ENCODE data around the gene SIGLEC1.

The SIGLEC1 gene

GRCh38 chr20:3749087-3749688 is 36.8 kb upstream of the SIGLEC1 start:
- H3K4me3 ChIP-seq = no peak overlapping the region
- H3K27ac ChIP-seq = no peak overlapping the region
- H3K9ac ChIP-seq (ENCODE audit: insufficient read length) = no peak overlapping the region
- no peak for DNase-seq (ENCODE audit: low read depth, low spot score)
- no peak for TF ChIP-seq FOXP2 (optimal IDR thresholded peaks at IDR 0.05; ENCODE audit: control extremely low read depth, extremely low read length, insufficient read depth)
- no peak for TF ChIP-seq EZH2 (IDR thresholded peaks at IDR 0.05)
- no peaks in the 10 kb centered on the region for H3K9me3 ChIP-seq (ENCODE audit: low read depth, low read length)
- no peaks in the 10 kb centered on the region; the same call in 1 of the 2 replicates for H3K36me3 ChIP-seq (ENCODE audit: insufficient read depth, low read length)

- TF ChIP-seq POLR2AphosphoS5 (IDR thresholded peaks at IDR 0.05; ENCODE audit: borderline replicate concordance, low read depth, low read length) (no peak), EZH2 (IDR thresholded peaks at IDR 0.05) (no peak), FOXP2 (optimal IDR thresholded peaks at IDR 0.05; ENCODE audit: control extremely low read depth, extremely low read length, insufficient read depth) (no peak)
- H3K4me3 ChIP-seq = no peak overlapping the region
- no peak overlapping the region for H3K27ac ChIP-seq
- no peak for DNase-seq (ENCODE audit: low read depth, low spot score)
- no peaks in the 10 kb centered on the region for H3K36me3 ChIP-seq (ENCODE audit: insufficient read depth, low read length)
- H3K9me3 ChIP-seq (ENCODE audit: low read depth, low read length) = no peaks in the 10 kb centered on the region
- H3K9ac ChIP-seq (ENCODE audit: insufficient read length) = no peak overlapping the region
Observed at GRCh38 chr20:3748073-3748472, 35.7 kb upstream of the SIGLEC1 start.

GRCh38 chr20:3747471-3747870 is 35.1 kb upstream of the SIGLEC1 start:
- Histone ChIP-seq H3K4me3 (no peak overlapping the region), H3K9me3 (ENCODE audit: low read depth, low read length) (no peaks in the 10 kb centered on the region), H3K36me3 (ENCODE audit: insufficient read depth, low read length) (no peaks in the 10 kb centered on the region), H3K27ac (no peak overlapping the region), H3K9ac (ENCODE audit: insufficient read length) (no peak overlapping the region)
- TF ChIP-seq FOXP2 (optimal IDR thresholded peaks at IDR 0.05; ENCODE audit: control extremely low read depth, extremely low read length, insufficient read depth) (no peak), EZH2 (IDR thresholded peaks at IDR 0.05) (no peak), POLR2AphosphoS5 (IDR thresholded peaks at IDR 0.05; ENCODE audit: borderline replicate concordance, low read depth, low read length) (no peak)
- no peak for DNase-seq (ENCODE audit: low read depth, low spot score)

GRCh38 chr20:3745686-3746173 is 33.3 kb upstream of the SIGLEC1 start:
- no peak overlapping the region for H3K27ac ChIP-seq
- no peaks in the 10 kb centered on the region for H3K36me3 ChIP-seq (ENCODE audit: insufficient read depth, low read length)
- no peaks in the 10 kb centered on the region for H3K9me3 ChIP-seq (ENCODE audit: low read depth, low read length)
- no peak overlapping the region for H3K4me3 ChIP-seq
- no peak overlapping the region for H3K9ac ChIP-seq (ENCODE audit: insufficient read length)
- DNase-seq (ENCODE audit: low read depth, low spot score) = no peak
- TF ChIP-seq EZH2 (IDR thresholded peaks at IDR 0.05) (no peak), POLR2AphosphoS5 (IDR thresholded peaks at IDR 0.05; ENCODE audit: borderline replicate concordance, low read depth, low read length) (no peak), FOXP2 (optimal IDR thresholded peaks at IDR 0.05; ENCODE audit: control extremely low read depth, extremely low read length, insufficient read depth) (no peak)

GRCh38 chr20:3744806-3745685 is 32.6 kb upstream of the SIGLEC1 start:
- peak; percentile 42 for DNase-seq (ENCODE audit: low read depth, low spot score)
- TF ChIP-seq EZH2 (IDR thresholded peaks at IDR 0.05) (no peak), FOXP2 (optimal IDR thresholded peaks at IDR 0.05; ENCODE audit: control extremely low read depth, extremely low read length, insufficient read depth) (no peak), POLR2AphosphoS5 (IDR thresholded peaks at IDR 0.05; ENCODE audit: borderline replicate concordance, low read depth, low read length) (no peak)
- Histone ChIP-seq H3K9me3 (ENCODE audit: low read depth, low read length) (no peaks in the 10 kb centered on the region), H3K27ac (no peak overlapping the region), H3K36me3 (ENCODE audit: insufficient read depth, low read length) (no peaks in the 10 kb centered on the region), H3K4me3 (peak overlapping the region; percentile 33; the same call in 1 of the 2 replicates), H3K9ac (ENCODE audit: insufficient read length) (no peak overlapping the region)

GRCh38 chr20:3744037-3744436 is 31.6 kb upstream of the SIGLEC1 start:
- no peak for DNase-seq (ENCODE audit: low read depth, low spot score)
- no peak for TF ChIP-seq POLR2AphosphoS5 (IDR thresholded peaks at IDR 0.05; ENCODE audit: borderline replicate concordance, low read depth, low read length)
- TF ChIP-seq FOXP2 (optimal IDR thresholded peaks at IDR 0.05; ENCODE audit: control extremely low read depth, extremely low read length, insufficient read depth) = no peak
- no peak for TF ChIP-seq EZH2 (IDR thresholded peaks at IDR 0.05)
- Histone ChIP-seq H3K36me3 (ENCODE audit: insufficient read depth, low read length) (no peaks in the 10 kb centered on the region), H3K9me3 (ENCODE audit: low read depth, low read length) (no peaks in the 10 kb centered on the region), H3K4me3 (no peak overlapping the region), H3K27ac (no peak overlapping the region), H3K9ac (ENCODE audit: insufficient read length) (no peak overlapping the region)

- no peak overlapping the region for H3K9ac ChIP-seq (ENCODE audit: insufficient read length)
- H3K4me3 ChIP-seq = no peak overlapping the region
- DNase-seq (ENCODE audit: low read depth, low spot score) = no peak
- H3K9me3 ChIP-seq (ENCODE audit: low read depth, low read length) = no peaks in the 10 kb centered on the region
- no peaks in the 10 kb centered on the region for H3K36me3 ChIP-seq (ENCODE audit: insufficient read depth, low read length)
- TF ChIP-seq POLR2AphosphoS5 (IDR thresholded peaks at IDR 0.05; ENCODE audit: borderline replicate concordance, low read depth, low read length) (no peak), EZH2 (IDR thresholded peaks at IDR 0.05) (no peak), FOXP2 (optimal IDR thresholded peaks at IDR 0.05; ENCODE audit: control extremely low read depth, extremely low read length, insufficient read depth) (no peak)
- H3K27ac ChIP-seq = no peak overlapping the region
Observed at GRCh38 chr20:3743251-3743650, 30.9 kb upstream of the SIGLEC1 start.

GRCh38 chr20:3741836-3742458 is 29.5 kb upstream of the SIGLEC1 start:
- no peaks in the 10 kb centered on the region for H3K36me3 ChIP-seq (ENCODE audit: insufficient read depth, low read length)
- H3K4me3 ChIP-seq = no peak overlapping the region
- no peak overlapping the region for H3K27ac ChIP-seq
- TF ChIP-seq EZH2 (IDR thresholded peaks at IDR 0.05) (no peak), FOXP2 (optimal IDR thresholded peaks at IDR 0.05; ENCODE audit: control extremely low read depth, extremely low read length, insufficient read depth) (no peak), POLR2AphosphoS5 (IDR thresholded peaks at IDR 0.05; ENCODE audit: borderline replicate concordance, low read depth, low read length) (no peak)
- no peak overlapping the region for H3K9ac ChIP-seq (ENCODE audit: insufficient read length)
- H3K9me3 ChIP-seq (ENCODE audit: low read depth, low read length) = no peaks in the 10 kb centered on the region
- no peak for DNase-seq (ENCODE audit: low read depth, low spot score)

Data from SK-N-MC (cell line).